Sigmoid colon (tissue), 4 donors: Measurements from ENCODE around the gene HCFC2.

Experiments
- EP300 ChIP-seq, 4 donors: sonication (generic); formaldehyde crosslinking; IDR thresholded peaks; one replicate each; pipeline ENCODE4 v1.6.1; 2017; ENCODE audit warnings: antibody characterized with exemption in 4 of 4
- POLR2A ChIP-seq, 2 donors: fragments of 450-650 bp; IDR thresholded peaks; one replicate each; pipeline ENCODE4 v1.6.1; 2016; ENCODE audit warnings: antibody characterized with exemption in 2 of 2, mild to moderate bottlenecking in 2 of 2, moderate library complexity in 2 of 2
- POLR2AphosphoS5 ChIP-seq, 4 donors: sonication (generic); formaldehyde crosslinking; IDR thresholded peaks; one replicate each; pipeline ENCODE4 v1.6.1; 2017; ENCODE audit warnings: antibody characterized with exemption in 4 of 4
- TF ChIP-seq, protein P1 (sequence below), 4 experiments: fragments of 450-650 bp in 3 of 4; fragments of 200-600 bp in 1 of 4; IDR thresholded peaks; one replicate each; pipeline ENCODE4 v1.5.1; 2016 to 2019; ENCODE audit warnings: antibody characterized with exemption in 4 of 4, mild to moderate bottlenecking in 3 of 4, moderate library complexity in 2 of 4

DNA sequence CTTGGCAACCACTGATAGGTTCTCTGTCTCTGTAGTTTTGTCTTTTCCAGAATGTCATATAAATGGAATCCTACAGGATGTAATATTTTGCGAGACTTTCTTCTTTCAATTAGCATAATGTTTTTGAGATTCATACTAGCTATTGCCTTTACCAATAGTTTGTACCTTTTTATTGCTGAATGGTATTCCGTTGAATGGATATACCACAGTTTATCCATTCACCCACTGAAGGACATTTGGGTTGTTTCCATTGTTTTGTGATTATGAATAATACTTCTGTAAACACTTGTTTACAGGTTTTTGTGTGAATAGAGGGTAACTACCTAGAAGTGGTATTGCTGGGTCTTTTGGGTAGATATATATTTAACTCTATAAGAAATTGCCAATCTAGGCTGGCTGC, 40.6 kb upstream of the HCFC2 start:
- TF ChIP-seq, protein P1, sequence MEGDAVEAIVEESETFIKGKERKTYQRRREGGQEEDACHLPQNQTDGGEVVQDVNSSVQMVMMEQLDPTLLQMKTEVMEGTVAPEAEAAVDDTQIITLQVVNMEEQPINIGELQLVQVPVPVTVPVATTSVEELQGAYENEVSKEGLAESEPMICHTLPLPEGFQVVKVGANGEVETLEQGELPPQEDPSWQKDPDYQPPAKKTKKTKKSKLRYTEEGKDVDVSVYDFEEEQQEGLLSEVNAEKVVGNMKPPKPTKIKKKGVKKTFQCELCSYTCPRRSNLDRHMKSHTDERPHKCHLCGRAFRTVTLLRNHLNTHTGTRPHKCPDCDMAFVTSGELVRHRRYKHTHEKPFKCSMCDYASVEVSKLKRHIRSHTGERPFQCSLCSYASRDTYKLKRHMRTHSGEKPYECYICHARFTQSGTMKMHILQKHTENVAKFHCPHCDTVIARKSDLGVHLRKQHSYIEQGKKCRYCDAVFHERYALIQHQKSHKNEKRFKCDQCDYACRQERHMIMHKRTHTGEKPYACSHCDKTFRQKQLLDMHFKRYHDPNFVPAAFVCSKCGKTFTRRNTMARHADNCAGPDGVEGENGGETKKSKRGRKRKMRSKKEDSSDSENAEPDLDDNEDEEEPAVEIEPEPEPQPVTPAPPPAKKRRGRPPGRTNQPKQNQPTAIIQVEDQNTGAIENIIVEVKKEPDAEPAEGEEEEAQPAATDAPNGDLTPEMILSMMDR (IDR thresholded peaks at IDR 0.05) = no peak
- TF ChIP-seq EP300 (IDR thresholded peaks at IDR 0.05) (no peak), POLR2AphosphoS5 (IDR thresholded peaks at IDR 0.05) (no peak), POLR2A (IDR thresholded peaks at IDR 0.05) (no peak)
